GM18517 (cell line): Measurements from ENCODE around the gene INPP1.

Experiments
- ATAC-seq: cut with Tn5 transposase; IDR thresholded peaks from one replicate; pipeline ENCODE4 v1.9.1; 2021; ENCODE audit warnings: mild to moderate bottlenecking, moderate library complexity; ENCODE audit not compliant: unreplicated experiment

The INPP1 gene

DNA sequence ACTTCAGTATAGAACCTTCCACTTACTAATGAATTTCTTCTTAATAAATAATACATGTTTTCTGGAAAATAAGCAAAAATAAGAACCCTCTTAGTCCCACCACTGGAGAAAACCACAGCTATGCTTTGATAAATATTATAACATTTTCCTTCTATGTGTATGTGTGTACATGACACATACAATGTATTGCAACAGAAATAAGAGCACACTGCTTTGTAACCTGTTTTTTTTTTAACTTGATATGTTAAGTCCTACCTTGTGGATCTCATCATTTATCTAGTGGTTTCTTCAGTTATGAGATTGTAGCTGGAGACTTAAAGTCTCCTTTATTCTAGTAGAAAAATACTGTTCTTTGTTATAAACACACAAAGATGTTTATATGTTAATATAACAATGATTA lies 17.2 kb downstream of the INPP1 start:
- no peak for ATAC-seq

DNA sequence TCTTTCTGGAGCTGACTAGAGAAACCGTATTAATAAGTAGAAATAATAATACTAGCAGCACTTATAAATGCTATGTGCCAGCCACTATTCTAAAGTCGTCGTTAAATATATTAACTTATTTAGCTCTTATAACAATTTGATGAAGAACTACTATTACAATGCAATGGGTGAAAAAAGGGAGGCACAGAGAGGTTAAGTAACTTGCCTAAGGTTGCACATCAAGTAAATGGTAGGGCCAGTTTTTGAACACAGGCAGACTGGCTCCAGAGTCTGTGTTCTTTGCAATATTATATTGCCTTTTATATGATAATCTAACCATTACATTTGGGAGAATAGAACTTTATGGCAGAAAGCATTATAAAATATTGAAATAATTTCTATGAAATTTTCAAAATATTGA lies 17.6 kb downstream of the INPP1 start:
- no peak for ATAC-seq

DNA sequence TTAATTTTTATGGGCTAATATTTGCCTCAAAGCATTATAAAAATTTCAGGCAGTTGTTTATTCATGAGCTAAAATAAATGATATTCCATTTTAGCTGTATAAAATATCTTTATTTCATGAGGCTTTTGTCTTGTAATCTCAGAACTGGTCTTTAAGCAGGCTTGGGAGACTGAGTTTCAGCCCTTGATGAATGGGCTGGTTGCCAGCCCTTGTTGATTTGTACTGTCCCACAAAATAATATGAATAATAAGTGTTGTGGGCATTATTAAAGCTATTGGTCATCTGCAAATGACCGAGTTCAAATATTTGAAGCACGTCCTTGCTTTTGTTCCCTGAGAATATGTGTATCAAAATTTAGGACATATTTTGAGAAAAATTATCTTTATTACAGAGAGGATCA lies 18.2 kb downstream of the INPP1 start:
- ATAC-seq, result no peak

DNA sequence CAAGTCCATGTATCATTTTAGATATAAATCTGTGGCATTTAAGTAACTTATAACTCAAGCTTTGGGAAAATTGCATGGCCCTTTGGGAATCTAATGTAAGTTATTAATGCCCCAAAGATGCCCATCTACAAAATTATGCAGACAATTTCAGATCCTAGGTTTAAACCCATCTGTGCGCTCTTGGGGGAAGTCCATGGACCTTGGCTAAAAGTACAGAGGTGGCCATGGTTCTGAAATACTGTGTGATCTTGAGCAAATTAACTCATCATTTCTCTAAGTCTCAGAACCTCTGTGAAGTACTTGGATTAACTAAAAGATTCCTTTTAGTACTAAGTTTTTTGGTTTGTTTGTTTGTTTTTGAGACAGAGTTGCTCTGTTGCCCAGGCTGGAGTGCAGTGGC lies 19.5 kb downstream of the INPP1 start:
- ATAC-seq, result no peak

DNA sequence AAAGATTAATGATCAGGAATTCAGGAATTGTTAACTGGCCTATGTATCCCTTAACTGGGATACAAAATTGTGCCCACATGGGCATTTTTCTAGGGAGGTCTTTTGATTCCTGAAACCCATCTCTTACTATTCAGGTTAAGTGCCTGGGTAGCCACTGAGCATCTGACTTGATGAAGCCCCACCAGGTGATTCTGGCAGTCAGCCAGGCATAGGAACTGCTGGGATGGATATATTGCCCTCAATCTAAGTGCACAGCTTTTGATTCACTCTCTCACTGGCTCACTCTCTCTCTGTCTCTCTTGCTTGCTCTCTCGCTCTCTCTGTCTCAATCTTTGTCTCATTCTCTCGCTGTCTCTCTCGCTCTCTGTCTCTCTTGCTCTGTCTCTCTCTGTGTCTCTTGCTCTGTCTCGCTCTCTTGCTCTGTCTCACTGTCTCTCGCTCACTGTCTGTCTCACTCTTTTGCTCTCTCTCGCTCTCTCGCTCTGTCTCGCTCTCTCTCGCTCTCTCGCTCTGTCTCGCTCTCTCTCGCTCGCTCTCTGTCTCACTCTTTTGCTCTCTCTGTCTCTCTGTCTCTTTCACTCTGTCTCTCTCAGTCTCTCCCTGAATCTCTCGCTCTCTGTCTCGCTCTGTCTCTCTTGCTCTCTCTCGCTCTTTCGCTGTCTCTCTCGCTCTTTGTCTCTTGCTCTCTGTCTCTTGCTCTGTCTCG lies 22.3 kb downstream of the INPP1 start:
- ATAC-seq, result no peak

DNA sequence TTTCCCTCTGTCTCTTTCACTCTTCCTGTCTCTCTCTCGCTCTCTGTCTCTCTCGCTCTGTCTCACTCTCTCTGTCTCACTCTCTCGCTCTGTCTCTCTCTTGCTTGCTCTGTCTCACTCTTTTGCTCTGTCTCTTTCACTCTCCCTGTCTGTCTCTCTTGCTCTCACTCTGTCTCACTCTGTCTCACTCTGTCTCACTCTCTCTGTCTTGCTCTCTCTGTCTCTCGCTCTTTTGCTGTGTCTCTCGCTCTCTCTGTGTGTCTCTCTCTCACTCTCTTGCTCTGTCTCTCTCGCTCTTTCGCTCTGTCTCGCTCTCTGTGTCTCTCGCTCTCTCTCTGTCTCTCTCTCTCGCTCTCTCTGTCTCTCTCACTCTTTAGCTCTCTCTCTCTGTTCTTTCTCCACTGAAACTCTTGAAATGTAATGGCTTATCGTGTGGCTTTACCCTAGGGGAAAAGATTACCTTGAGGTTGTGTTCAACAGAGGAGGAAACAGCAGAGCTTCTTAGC lies 22.9 kb downstream of the INPP1 start:
- no peak for ATAC-seq

DNA sequence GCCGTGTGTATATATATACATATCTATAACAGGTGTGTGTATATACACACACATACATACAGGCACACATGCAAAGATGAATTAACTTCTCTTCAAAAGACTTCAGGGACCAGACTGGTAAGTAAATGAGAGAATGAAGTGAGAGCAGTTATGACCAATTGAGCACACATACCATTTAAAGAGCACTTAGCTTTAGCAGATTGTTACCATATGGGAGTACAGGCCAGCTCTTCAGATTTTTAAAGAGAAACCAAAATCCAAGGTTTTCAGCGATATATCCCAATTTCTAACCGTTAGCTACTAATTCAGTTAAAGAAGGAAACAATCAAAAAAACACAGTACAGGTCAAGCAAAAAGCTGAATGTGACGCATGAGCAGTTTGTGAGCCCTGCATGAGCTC lies 23.7 kb downstream of the INPP1 start:
- ATAC-seq, result no peak

DNA sequence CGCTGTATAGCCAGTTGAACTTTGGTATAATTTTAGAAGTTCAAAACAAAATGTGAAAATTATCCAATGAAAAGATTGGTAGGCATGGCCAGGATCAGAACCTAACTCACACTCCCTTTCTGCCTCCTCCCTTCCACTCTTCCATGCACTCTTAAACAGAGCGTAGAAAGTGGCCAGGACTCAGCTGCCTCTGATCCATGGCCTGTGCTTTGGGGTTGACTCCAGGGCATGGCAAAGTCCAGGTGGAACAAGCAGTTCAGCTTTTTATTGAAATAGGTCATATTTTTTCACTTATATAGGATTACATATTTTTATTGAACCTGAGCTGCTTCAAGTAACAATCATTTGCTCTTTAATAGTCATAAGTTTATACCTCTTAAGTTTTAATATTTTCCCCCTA lies 26.2 kb downstream of the INPP1 start:
- ATAC-seq, result no peak

DNA sequence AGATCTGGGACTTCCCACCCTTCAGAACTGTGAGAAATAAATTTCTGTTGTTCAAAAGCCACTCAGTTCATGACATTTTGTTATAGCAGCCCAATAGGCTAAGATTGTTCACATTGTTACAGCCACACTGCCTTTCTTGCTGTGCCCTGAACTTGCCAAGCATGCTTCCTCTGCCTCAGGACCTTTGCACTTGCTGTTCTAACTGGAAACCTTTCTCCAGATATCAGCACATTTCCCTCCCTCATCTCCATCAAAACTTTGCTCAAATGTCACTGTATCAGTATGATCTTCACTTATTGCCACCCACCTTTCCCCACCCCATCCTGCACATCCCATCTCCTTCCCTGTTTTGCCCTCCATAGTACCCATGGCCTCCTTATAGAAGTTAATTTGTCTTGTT lies 32.7 kb downstream of the INPP1 start:
- ATAC-seq, result no peak

DNA sequence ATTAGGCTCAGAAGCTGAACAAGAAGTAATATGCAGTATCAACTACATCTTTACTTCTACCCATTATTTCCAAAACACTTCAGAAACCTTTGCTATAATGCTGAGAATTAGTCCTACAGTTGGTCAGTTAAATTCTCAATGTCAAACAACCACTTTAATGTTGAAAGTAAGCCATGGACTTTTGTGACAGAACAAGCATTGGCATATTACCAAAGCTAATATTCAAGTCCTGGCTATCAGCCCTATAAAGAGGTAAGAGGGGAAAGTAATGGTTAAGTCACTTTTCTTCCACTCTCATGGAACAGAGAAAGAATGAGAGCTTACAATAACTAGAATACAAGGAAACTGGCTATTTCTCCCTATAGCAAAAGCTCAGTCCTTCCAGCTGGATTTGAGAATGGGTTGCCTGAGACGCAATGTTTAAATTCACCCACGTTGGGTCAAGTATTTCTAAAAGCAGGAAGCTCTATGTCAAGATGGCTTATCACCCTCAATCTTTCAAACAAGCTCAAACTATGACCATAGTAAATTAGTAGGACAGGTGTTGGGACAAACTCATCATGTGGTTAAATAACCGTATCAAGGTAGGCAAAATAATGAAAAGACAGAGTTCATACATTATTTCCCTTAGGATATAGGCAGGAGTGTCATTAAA lies 33.3 kb downstream of the INPP1 start:
- ATAC-seq, result no peak

DNA sequence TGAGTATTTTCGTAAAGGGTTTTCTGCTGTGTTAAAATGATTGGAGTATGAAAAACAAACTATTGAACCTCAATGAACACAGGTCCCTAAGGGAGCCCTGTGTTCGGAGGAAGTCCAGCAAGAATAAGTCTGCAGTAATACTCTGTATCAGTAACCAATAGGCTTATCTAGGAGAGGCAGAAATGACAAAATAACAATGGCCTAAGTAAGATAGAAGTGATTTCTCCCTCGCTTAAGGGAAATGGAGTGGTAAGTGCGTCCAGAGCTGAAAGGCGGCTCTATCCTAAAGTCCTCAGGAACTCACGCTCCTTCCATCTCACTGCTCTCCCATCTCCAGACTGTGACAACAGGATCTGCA lies 35.5 kb downstream of the INPP1 start:
- ATAC-seq, result no peak

DNA sequence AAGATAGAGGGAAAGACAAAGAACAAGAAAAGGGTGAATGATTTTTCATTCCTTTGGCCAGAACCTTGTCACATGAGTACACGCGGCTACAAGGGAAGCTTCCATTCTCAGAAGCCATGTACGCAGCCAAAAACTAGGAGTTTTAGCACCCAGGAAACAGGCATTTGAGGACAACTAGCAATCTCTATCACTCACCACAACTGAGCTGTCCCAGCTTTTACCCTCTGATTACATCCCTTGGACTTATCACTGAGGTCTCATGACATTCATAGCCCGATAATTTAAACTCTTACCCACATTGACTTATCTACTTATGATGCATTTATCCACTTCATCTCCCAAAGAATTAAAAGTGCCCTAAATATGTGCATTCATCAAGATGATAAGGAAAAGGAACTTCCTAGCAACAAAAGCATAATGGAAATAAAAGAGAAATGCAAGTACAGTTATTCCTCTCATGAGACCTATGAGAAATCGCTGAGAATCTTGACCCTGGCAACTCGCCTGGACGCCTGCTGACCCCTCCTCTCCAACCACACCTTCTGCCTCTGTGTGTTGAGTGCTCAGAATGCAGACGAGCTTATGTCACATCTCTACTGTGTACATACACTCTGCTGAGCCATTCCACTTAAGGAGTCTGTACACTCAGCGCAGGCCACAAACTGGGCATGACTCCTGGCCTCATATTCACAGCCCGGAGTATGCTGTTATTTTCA lies 36.0 kb downstream of the INPP1 start:
- no peak for ATAC-seq

DNA sequence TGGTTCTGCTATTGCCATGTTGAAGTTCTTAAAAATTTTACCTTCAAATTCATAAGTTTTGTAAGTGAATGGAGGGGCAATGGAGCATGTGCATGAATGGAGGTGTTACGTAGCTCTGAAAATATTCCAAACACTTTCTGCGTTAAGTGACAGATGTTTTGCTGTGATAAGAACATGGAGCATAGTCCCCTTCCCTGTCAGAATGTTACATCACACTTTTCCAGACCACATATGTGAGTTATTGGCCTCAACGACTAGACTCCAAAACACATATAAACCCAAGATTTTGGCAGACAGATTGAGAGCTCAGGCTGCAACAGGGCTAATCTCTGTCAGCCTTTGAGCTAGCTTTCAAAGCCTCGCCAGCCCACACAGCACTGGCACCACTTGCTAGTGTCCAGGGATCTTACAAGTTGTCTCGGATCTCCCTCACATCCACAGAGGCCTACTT lies 37.6 kb downstream of the INPP1 start:
- ATAC-seq, result no peak

DNA sequence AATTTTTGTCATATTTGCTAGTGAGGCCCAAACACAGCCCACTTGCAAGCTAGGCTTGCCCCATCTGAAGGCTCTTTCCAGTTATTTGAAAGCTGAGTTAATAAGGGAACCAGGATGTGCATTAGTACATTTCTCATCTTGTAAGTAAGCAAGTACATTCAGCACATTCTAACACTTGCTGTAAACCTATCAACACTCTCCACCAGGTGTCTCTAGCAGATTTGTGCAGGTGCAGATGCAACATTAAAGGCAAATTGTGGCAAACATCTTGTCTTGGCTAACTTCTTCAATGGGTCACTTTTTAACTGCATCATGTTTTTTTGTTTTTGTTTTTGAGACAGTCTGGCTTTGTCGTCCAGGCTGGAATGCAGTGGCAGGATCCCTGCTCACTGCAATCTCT lies 39.5 kb downstream of the INPP1 start:
- peak; percentile 77 for ATAC-seq

DNA sequence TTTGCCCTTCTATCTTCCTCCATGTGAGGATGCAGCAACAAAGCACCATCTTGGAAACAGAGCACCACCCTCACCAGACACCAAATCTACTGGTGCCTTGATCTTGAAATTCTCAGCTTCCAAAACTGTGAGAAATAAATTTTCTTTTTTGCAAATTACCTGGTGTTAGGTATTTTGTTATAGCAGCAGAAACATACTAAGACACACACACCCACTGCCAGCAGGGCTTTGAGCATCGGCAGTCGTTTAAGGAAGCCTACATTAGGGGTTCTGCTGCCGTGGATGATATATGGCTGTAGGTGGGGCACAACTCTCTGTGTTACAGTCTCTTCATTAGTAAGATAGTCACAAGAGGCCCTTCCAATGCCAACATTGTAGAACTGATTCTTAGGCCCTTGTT lies 44.0 kb downstream of the INPP1 start:
- no peak for ATAC-seq

DNA sequence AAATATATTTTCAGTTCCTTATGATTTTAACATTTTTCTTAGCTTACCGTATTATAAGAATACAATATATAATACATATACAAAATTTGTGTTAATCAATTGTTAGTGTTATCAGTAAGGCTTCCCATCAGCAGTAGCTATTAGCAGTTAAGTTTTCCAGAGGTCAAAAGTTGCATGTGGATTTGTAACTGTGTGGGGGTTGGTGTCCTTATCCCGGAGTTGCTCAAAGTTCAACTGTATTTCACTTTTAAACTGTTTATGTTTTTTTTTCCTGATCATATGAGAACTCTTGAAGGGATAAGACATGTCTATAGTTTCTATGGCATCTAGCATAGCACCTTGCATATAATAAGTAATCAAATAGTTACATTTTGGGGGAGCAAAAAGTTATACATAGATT lies 52.9 kb downstream of the INPP1 start:
- ATAC-seq, result no peak

DNA sequence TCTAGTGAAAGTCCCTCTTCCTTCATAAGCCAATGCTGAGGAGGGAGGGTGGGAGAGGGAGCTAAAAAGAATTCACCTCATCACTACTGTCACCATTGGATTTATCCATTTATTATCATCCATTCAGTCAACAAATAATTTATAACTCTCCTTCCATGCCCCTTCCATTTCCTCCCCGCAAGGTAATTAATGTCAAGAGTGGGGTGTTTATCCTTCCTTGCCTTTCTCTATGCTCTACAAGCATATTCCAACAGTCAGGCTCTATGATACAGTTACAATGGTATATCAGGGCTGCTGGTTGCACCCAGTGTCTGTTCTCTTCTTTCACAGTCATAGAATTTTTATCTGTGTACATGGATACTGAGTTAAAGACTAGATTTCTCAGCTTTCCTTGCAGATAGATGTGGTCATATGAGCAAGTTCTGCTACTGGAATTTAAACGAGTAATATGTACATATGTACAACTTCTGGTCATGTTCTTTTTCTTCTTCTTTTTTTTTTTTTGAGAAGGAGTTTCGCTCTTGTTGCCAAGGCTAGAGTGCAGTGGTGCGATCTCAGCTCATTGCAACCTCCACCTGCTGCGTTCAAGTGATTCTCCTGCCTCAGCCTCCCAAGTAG lies 59.7 kb downstream of the INPP1 start:
- ATAC-seq, result no peak

DNA sequence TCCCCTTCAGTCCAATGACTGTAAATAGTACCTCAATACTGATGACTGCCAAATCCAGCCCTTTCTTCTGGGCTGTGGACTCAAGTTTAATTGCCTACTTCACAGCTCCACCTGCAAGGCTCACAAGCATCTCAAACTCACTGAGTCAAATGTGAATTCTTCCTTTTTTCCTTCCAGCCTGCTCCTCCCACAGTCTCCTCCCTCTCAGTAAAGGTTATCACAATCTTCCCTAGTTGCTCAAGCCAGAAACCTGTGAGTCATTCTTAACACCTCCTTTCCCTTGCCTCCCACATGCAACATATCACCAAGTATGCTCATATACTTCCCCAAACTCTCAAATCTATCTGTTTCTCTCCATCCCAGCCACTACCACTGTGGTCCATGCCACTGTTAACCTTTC lies 61.1 kb downstream of the INPP1 start:
- ATAC-seq, result no peak

DNA sequence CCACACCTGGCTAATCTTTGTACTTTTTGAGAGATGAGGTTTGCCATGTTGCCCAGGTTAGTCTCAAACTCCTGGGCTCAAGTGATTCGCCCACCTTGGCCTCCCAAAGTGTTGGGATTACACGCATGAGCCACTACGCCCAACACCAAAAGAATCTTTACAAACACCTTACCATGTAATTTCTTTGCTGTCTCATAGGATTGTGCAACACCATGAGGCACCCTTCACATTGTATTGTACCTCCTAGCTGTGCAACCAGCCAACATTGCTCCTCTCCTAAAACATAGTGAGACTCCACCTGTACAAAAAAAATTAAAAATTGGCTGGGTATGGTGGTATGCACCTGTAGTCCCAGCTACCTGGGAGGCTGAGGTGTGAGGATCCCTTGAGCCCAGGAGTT lies 61.7 kb downstream of the INPP1 start:
- ATAC-seq, result no peak

DNA sequence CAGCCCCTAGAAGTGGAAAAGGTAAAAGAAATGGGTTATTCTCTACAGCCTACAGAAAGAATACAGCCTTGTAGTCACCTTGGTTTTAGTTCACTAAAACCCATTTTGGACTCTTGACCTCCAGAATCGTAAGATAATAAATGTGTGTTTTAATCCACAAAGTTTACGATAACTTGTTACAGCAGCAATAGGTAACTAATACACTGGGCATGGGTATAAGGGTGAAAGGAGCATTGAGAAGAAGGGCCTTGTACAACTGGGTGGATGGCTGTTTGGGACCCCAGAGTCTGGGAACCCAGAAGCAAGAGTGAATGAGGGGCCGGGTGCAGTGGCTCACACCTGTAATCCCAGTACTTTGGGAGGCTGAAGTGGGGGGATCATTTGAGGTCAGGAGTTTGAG lies 62.6 kb downstream of the INPP1 start:
- no peak for ATAC-seq

DNA sequence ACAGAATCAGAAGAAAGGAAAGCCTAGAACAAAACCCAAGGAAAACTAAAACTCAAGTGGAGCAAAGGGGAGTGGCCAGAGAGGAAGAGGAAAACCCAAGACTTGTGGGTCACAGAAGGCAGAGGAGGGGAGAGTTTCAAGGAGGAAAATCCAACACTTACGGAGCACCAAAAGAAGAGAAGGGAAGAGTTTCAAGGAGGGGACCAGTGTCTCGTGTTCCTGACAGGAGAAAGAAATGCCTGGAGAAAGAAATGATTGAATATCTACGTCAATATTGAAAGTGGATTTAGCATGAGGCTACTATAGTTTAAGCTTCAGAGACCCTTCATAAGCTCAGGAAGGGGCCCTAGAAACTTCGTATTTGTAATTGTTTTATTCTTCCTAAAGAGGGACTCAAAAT lies 63.4 kb downstream of the INPP1 start:
- ATAC-seq, result no peak

DNA sequence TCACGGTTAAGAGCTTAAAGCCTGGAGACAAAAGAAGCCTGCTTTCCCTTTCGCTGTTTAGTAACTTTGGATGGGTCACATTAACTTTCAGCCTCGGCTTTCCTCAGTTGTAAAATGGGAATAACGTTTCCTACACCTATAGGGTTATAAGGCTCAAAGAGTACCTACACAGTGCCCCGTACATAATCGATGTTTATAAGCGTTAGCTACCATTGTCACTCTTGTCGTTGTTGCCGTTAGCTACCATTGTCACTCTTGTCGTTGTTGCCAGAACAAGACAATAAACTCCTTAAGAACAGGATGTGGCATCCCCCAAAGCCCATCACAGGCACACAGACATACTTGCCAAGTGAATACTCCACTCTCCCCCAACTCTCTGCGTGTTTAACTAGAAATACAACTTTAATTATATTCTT lies 63.9 kb downstream of the INPP1 start:
- ATAC-seq, result no peak
